Endodermal cell (in vitro differentiated cells): ENCODE data around the gene TPM2. TPM values are rescaled to one million over a fixed set of nuclear protein-coding genes. Genes with fewer than 3 reads are reported as not detected.

Experiments
- DNase-seq: peaks from one replicate; pipeline ENCODE4 v3.0.0-alpha.2; 2017
- H3K27ac ChIP-seq: 2 replicates; pipeline ENCODE4 v1.5.1; 2013; ENCODE audit warnings: mild to moderate bottlenecking, low read depth, low read length, moderate library complexity
- H3K27me3 ChIP-seq: 2 replicates; pipeline ENCODE4 v1.6.1; 2013; ENCODE audit warnings: mild to moderate bottlenecking, low read length, moderate library complexity; ENCODE audit not compliant: insufficient read depth, control insufficient read depth, poor library complexity, severe bottlenecking
- H3K36me3 ChIP-seq: 2 replicates; pipeline ENCODE4 v1.7.0; 2013; ENCODE audit warnings: mild to moderate bottlenecking, low read length, moderate library complexity; ENCODE audit not compliant: control insufficient read depth, insufficient read depth
- H3K4me1 ChIP-seq: one replicate; pipeline ENCODE4 v1.7.0; 2013; ENCODE audit warnings: low read length; ENCODE audit not compliant: control insufficient read depth, insufficient read depth
- H3K4me3 ChIP-seq: 2 replicates; pipeline ENCODE4 v1.5.1; 2013; ENCODE audit warnings: mild to moderate bottlenecking, low read length, moderate library complexity
- H3K9ac ChIP-seq: 2 replicates; pipeline ENCODE4 v1.6.1; 2013; ENCODE audit warnings: mild to moderate bottlenecking, low read length, moderate library complexity; ENCODE audit not compliant: poor library complexity, severe bottlenecking; ENCODE audit errors: extremely low read depth
- H3K9me3 ChIP-seq: 2 replicates; pipeline ENCODE4 v1.6.1; 2013; ENCODE audit warnings: mild to moderate bottlenecking, low read length, moderate library complexity; ENCODE audit not compliant: control insufficient read depth
- H3K27ac Mint-ChIP-seq: 2 replicates; pipeline ENCODE4 v1.8.0; 2020; ENCODE audit warnings: mixed read lengths
- H3K27me3 Mint-ChIP-seq: 2 replicates; pipeline ENCODE4 v1.8.0; 2021; ENCODE audit warnings: mild to moderate bottlenecking, mixed read lengths; ENCODE audit not compliant: insufficient read depth
- H3K36me3 Mint-ChIP-seq: 2 replicates; pipeline ENCODE4 v1.8.0; 2020; ENCODE audit warnings: low read depth, mixed read lengths
- H3K4me1 Mint-ChIP-seq: 2 replicates; pipeline ENCODE4 v1.8.0; 2020; ENCODE audit warnings: mixed read lengths
- H3K4me3 Mint-ChIP-seq: 2 replicates; pipeline ENCODE4 v1.8.0; 2020; ENCODE audit warnings: mild to moderate bottlenecking, moderate library complexity, mixed read lengths
- H3K9me3 Mint-ChIP-seq: 2 replicates; pipeline ENCODE4 v1.8.0; 2020; ENCODE audit warnings: mild to moderate bottlenecking, mixed read lengths
- WGBS, 2 experiments: methylation state at CpG; one replicate each; pipeline versions ENCODE4 v1.1.5 to v1.1.7; 2013; ENCODE audit warnings: missing lambda C conversion rate in 2 of 2, mixed read lengths in 1 of 2; ENCODE audit not compliant: insufficient coverage in 1 of 2, insufficient read length in 1 of 2; 5-methylcytosine and 5-hydroxymethylcytosine counted together
- total RNA-seq, 2 donors: library from RNA; stranded (reverse); fragmentation: NEBNext Ultra II Directional in 1 of 2; extraction: Animal tissue kit (Norgen Biotek cat#: 25700) in 1 of 2; gene quantifications; 2 replicates in 1 of 2; 3 replicates in 1 of 2; pipeline ENCODE4 v1.2.1, GENCODE V29; 2021
- TF ChIP-seq, protein P1 (sequence below): fragments of 200-600 bp; sonication (generic); conservative IDR thresholded peaks from 2 replicates; pipeline ENCODE4 v1.5.0; 2021; ENCODE audit warnings: antibody characterized with exemption, mild to moderate bottlenecking

The TPM2 gene
- total RNA-seq, 2 donors from 2014 or later: 191 to 251 TPM

DNA sequence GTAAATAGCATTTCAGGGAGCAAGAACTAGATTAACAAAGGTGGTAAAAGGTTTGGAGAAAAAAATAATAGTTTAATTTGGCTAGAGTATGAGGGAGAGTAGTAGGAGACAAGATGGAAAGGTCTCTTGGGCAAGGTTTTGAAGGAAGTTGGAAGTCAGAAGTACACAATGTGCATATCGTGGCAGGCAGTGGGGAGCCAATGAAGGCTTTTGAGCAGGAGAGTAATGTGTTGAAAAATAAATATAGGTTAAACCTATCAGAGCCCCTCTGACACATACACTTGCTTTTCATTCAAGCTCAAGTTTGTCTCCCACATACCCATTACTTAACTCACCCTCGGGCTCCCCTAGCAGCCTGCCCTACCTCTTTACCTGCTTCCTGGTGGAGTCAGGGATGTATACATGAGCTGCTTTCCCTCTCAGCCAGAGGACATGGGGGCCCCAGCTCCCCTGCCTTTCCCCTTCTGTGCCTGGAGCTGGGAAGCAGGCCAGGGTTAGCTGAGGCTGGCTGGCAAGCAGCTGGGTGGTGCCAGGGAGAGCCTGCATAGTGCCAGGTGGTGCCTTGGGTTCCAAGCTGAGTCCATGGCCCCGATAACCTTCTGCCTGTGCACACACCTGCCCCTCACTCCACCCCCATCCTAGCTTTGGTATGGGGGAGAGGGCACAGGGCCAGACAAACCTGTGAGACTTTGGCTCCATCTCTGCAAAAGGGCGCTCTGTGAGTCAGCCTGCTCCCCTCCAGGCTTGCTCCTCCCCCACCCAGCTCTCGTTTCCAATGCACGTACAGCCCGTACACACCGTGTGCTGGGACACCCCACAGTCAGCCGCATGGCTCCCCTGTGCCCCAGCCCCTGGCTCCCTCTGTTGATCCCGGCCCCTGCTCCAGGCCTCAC lies 16.3 kb downstream of the TPM2 start, which contains the start of gene CA9:
TSS of gene CA9 (plus strand) at position 797 of the 893 bp plus-strand sequence. CDS start at position 829, 32 bp downstream.
- no peaks in the 10 kb centered on the region for H3K36me3 Mint-ChIP-seq

DNA sequence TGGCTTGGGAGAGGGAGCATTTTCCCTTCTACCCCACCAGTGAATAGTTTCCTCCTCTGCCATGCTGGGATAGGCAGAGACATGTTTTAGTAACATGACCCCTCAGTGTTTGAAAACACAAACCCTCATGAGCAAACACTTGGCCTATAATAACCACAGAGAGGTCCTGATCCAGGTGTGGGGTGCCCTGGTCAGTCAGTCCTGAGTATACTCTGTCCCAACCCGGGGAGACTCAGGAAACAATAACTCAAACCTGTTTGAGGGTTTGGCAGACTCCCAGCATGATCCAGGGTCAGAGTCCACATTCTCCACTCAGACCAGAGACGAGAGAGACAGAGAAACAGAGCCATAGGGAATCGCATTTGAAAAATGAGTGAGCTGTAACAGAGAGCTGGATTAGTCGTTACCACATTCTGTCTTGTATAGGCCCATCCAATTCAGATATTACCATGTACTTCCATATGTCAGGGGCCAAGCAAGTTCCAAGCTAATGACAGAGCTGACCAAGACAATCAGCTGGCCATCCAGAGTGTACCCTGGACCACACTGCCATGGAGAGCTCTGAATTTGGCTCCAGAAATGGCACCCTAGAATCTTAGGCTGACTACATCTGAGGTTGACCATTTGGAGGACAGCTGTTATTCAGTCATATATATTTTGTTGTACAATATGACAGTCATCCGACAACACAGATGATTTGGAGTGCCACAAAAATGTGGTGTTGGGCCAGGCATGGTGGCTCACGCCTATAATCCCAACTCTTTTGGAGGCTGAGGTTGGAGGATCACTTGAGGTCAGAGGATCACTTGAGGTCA lies 20.2 kb downstream of the TPM2 start:
- Histone ChIP-seq H3K36me3 (no peaks in the 10 kb centered on the region), H3K9me3 (no peaks in the 10 kb centered on the region), H3K27ac (no peak overlapping the region), H3K4me1 (no peaks in the 10 kb centered on the region), H3K4me3 (no peak overlapping the region), H3K9ac (no peak overlapping the region), H3K27me3 (peaks cover 16% of the 10 kb centered on the region)
- Mint-ChIP-seq H3K27ac (no peak overlapping the region), H3K9me3 (no peaks in the 10 kb centered on the region), H3K36me3 (no peaks in the 10 kb centered on the region), H3K27me3 (peaks cover 19% of the 10 kb centered on the region), H3K4me1 (peaks cover 4% of the 10 kb centered on the region), H3K4me3 (no peak overlapping the region)
- no peak for DNase-seq
- TF ChIP-seq, protein P1, sequence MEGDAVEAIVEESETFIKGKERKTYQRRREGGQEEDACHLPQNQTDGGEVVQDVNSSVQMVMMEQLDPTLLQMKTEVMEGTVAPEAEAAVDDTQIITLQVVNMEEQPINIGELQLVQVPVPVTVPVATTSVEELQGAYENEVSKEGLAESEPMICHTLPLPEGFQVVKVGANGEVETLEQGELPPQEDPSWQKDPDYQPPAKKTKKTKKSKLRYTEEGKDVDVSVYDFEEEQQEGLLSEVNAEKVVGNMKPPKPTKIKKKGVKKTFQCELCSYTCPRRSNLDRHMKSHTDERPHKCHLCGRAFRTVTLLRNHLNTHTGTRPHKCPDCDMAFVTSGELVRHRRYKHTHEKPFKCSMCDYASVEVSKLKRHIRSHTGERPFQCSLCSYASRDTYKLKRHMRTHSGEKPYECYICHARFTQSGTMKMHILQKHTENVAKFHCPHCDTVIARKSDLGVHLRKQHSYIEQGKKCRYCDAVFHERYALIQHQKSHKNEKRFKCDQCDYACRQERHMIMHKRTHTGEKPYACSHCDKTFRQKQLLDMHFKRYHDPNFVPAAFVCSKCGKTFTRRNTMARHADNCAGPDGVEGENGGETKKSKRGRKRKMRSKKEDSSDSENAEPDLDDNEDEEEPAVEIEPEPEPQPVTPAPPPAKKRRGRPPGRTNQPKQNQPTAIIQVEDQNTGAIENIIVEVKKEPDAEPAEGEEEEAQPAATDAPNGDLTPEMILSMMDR: no peak
- 68 to 86% methylated on average over 6 of the region's 6 CpGs for WGBS, 2 experiments

More for the DNA sequence above, 16.3 kb downstream of the TPM2 start, which contains the start of gene CA9:
- no peak within 1 kb of the TSS for H3K9ac ChIP-seq
- DNase-seq: no peak
- TF ChIP-seq, protein P1: no peak
- 87 to 89% methylated on average over 4 to 10 of the region's 10 CpGs for WGBS, 2 experiments
- H3K9me3 Mint-ChIP-seq: no peaks in the 10 kb centered on the region
- H3K4me1 Mint-ChIP-seq: peaks cover 9% of the 10 kb centered on the region
- H3K27ac ChIP-seq: no peak within 1 kb of the TSS
- no peak within 1 kb of the TSS for H3K27ac Mint-ChIP-seq
- peak within 1 kb of the TSS; percentile 68 for H3K4me3 Mint-ChIP-seq
- no peaks in the 10 kb centered on the region for H3K4me1 ChIP-seq
- H3K4me3 ChIP-seq: no peak within 1 kb of the TSS
- no peaks in the 10 kb centered on the region for H3K36me3 ChIP-seq
- H3K27me3 ChIP-seq: peaks cover 18% of the 10 kb centered on the region
- no peaks in the 10 kb centered on the region for H3K9me3 ChIP-seq
- peaks cover 24% of the 10 kb centered on the region for H3K27me3 Mint-ChIP-seq

DNA sequence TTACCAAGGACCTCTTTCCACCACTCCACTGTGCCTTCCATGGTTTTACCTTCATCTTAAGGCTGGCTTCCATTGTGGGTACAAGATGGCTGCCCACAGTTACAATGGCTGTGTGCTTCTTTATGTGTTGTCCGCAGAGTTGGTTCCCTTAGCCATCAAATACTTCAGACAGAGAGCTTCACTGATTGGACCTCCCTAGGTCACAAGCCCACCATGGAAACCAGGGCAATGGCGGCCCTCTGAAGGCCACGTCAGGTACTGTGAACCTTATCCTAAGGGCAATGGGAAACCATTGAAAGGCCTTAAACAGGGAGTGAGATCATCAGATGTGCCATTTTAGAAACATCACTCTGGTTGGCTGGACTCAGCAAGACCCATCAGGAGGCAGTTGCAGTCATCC lies 21.8 kb downstream of the TPM2 start:
- H3K27ac Mint-ChIP-seq: no peak overlapping the region
- 92 to 94% methylated on average over 2 to 3 of the region's 3 CpGs for WGBS, 2 experiments
- Histone ChIP-seq H3K9me3 (no peaks in the 10 kb centered on the region), H3K36me3 (peaks cover 3% of the 10 kb centered on the region), H3K27ac (no peak overlapping the region), H3K27me3 (peaks cover 1% of the 10 kb centered on the region), H3K4me3 (no peak overlapping the region), H3K4me1 (peaks cover 5% of the 10 kb centered on the region), H3K9ac (no peak overlapping the region)
- H3K36me3 Mint-ChIP-seq: peaks cover 1% of the 10 kb centered on the region
- no peak for DNase-seq
- no peak overlapping the region for H3K4me3 Mint-ChIP-seq
- H3K27me3 Mint-ChIP-seq: peaks cover 6% of the 10 kb centered on the region
- TF ChIP-seq, protein P1: peak; percentile 16
- H3K4me1 Mint-ChIP-seq: peaks cover 13% of the 10 kb centered on the region
- H3K9me3 Mint-ChIP-seq: no peaks in the 10 kb centered on the region
